ENCODE data around the gene HSPA2. TPM values are rescaled to one million over a fixed set of nuclear protein-coding genes. Genes with fewer than 3 reads are reported as not detected.

HSPA2 gene
- total and polyA plus RNA-seq, 8 donors: 7.0 to 17.1 (median 12.2) TPM

DNA sequence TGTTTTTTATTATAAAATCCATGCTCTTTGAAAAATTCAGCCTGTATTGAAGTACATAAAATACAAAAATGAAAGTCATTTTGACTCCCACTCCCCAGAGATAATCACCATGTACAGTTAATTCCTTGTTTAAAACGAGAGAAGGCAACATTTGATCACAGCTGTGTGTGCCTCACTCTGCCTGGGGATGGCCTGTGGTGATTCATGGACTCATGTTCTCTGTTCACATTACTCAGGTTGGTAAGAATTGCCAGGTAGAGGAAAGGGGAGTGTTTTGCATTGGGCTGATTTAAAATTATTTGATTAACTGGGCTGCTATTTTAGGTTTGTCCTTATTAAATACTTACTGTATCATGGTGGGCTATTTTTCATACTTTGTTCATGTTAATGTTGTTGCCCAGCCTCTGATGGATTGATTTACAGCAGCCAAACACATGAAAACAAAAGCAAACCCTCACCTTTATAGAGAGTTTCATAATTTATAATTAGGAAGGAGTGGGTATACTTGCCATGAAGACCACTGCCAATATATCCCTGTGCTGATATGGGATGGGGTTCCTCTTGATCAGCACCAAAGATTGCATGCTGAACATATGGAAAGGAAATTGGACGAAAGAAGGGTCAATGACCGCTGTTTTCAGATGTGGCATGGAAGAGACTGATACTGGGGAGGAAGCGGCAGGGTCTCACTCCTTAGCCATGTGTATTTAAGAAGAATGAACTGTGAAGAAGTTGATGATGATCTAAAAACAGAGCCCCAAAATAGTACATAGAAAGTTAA is 33.0 kb upstream of the HSPA2 start:
- Histone ChIP-seq H3K27me3 (no peaks in the 10 kb centered on the region), H3K4me3 (no peak overlapping the region), H3K36me3 (no peaks in the 10 kb centered on the region), H3K27ac (peak overlapping the region in 1 of 2 donors; percentile 100), H3K4me1 (peaks cover 42 to 74% of the 10 kb centered on the region in 2 donors), H3K9me3 (no peaks in the 10 kb centered on the region)
- DNase-seq: no peak
- no peak for ATAC-seq
- TF ChIP-seq, protein P1, sequence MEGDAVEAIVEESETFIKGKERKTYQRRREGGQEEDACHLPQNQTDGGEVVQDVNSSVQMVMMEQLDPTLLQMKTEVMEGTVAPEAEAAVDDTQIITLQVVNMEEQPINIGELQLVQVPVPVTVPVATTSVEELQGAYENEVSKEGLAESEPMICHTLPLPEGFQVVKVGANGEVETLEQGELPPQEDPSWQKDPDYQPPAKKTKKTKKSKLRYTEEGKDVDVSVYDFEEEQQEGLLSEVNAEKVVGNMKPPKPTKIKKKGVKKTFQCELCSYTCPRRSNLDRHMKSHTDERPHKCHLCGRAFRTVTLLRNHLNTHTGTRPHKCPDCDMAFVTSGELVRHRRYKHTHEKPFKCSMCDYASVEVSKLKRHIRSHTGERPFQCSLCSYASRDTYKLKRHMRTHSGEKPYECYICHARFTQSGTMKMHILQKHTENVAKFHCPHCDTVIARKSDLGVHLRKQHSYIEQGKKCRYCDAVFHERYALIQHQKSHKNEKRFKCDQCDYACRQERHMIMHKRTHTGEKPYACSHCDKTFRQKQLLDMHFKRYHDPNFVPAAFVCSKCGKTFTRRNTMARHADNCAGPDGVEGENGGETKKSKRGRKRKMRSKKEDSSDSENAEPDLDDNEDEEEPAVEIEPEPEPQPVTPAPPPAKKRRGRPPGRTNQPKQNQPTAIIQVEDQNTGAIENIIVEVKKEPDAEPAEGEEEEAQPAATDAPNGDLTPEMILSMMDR (IDR thresholded peaks at IDR 0.05): no peak
- intact Hi-C loops (cut with DNase I): no loop called here

GRCh38 chr14:64508215-64508776 is 32.2 kb upstream of the HSPA2 start:
- DNase-seq: no peak
- no peaks in the 10 kb centered on the region for H3K36me3 ChIP-seq
- TF ChIP-seq, protein P1 (IDR thresholded peaks at IDR 0.05): no peak
- H3K4me3 ChIP-seq: no peak overlapping the region
- H3K9me3 ChIP-seq: no peaks in the 10 kb centered on the region
- no peak overlapping the region for H3K27ac ChIP-seq
- intact Hi-C loops (cut with DNase I): no loop called here
- no peak for ATAC-seq
- peaks cover 38 to 77% of the 10 kb centered on the region in 2 donors for H3K4me1 ChIP-seq
- H3K27me3 ChIP-seq: no peaks in the 10 kb centered on the region

- intact Hi-C loops (cut with DNase I): no loop called here
- Histone ChIP-seq H3K4me3 (no peak overlapping the region), H3K27me3 (no peaks in the 10 kb centered on the region), H3K36me3 (no peaks in the 10 kb centered on the region), H3K27ac (no peak overlapping the region), H3K4me1 (peaks cover 38 to 78% of the 10 kb centered on the region in 2 donors), H3K9me3 (no peaks in the 10 kb centered on the region)
- no peak for DNase-seq
- TF ChIP-seq, protein P1 (IDR thresholded peaks at IDR 0.05): no peak
- ATAC-seq: no peak
These were observed 31.5 kb upstream of the HSPA2 start for GRCh38 chr14:64509036-64509435.

DNA sequence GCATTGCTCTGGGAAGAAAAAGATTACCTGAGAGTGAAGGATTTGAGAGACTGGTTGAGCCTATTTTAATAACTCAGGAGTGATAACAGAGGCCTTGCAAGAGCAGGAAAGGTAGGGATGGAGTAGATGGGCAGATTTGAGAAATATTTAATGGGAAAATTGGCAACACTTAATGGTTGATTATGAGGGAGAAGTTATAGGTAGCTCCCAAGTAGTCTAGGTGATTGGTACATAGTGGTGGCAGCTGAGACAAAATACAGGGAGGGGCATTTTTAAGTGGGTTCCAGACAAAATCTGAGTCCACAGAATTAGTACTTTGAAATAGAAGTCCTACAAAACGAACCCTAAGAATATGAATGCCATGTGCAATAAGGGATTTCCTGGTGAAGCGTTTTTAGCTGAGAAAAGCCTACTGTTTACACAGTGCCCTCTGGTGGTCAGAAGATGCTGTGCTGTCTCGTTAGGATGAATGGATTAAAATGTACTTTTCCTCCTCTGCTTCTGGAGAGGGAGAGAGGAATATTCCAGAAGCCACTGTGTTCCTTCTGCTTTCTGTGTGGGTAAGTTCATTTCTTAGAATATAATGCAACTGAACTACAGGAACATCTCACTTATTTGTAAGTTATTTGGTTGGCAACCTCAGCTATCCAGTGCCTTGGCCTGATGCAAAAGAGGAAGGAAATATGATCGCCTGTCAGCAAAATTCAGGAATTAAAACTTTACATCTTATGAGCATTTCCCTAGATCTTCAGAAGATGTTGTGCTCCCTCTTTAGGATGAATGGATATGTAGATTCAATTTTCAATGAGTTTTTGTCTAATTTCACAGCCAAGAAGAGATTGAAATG is 29.5 kb upstream of the HSPA2 start:
- Histone ChIP-seq H3K27me3 (no peaks in the 10 kb centered on the region), H3K4me1 (peaks cover 34 to 78% of the 10 kb centered on the region in 2 donors), H3K9me3 (no peaks in the 10 kb centered on the region), H3K4me3 (no peak overlapping the region), H3K27ac (peak overlapping the region; percentile 4 to 68), H3K36me3 (no peaks in the 10 kb centered on the region)
- intact Hi-C loops (cut with DNase I): no loop called here
- ATAC-seq: peak; percentile 82
- TF ChIP-seq, protein P1 (IDR thresholded peaks at IDR 0.05): peak; percentile 93 to 98
- DNase-seq: peak in 3 of 4 donors; percentile 46 to 74 (median 46)

DNA sequence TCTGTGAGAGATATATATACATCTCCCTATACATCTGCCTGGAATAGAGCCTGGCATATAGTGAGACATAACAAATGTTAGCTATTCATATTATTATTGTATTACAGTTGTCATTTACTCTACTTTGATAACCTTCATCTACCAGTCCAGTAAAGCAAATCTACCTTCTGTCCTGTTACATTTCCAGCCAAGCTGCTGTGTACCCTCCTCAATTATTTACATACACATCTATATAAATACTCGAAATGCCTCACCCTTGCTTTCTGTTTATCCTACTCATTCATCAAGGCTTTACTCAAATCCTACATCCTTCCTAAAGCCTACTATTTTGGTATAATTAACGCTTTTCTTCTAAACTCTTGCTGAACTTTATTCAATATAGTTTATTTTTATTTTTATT is 27.3 kb upstream of the HSPA2 start:
- Histone ChIP-seq H3K4me3 (no peak overlapping the region), H3K27me3 (no peaks in the 10 kb centered on the region), H3K36me3 (no peaks in the 10 kb centered on the region), H3K4me1 (peaks cover 23 to 62% of the 10 kb centered on the region in 2 donors), H3K27ac (no peak overlapping the region), H3K9me3 (no peaks in the 10 kb centered on the region)
- TF ChIP-seq, protein P1 (IDR thresholded peaks at IDR 0.05): no peak
- no peak for ATAC-seq
- DNase-seq: no peak
- intact Hi-C loops (cut with DNase I): no loop called here
